PC-9 (cell line): Measurements from ENCODE around the gene CDKN2B-AS1. TPM values are rescaled to one million over a fixed set of nuclear protein-coding genes. Genes with fewer than 3 reads are reported as not detected.

Experiments
- BruUV-seq: library from RNA; stranded (reverse); fragments of 400-500 nt; replicated peaks from 2 replicates; lab custom pipeline; 2021; lab: Mats Ljungman, UMichigan
- CTCF ChIA-PET: fragments of 300-600 bp; sonication (Branson Sonifier 250); formaldehyde crosslinking; loops from one replicate; lab custom pipeline; 2022; ENCODE audit warnings: antibody characterized with exemption; lab: Charles Lee
- POLR2A ChIA-PET: fragments of 300-600 bp; sonication (Branson Sonifier 250); formaldehyde crosslinking; loops from one replicate; lab custom pipeline; 2022; ENCODE audit warnings: antibody characterized with exemption; ENCODE audit not compliant: unreplicated experiment; lab: Charles Lee
- DNase-seq, 2 experiments: peaks; one replicate each; pipeline versions ENCODE4 v3.0.0 to v3.0.0-alpha.2; 2015 to 2022; ENCODE audit warnings: mixed read lengths in 1 of 2
- H2AFZ ChIP-seq: fragments of 200-600 bp; sonication (generic); 2 replicates; pipeline ENCODE4 v1.8.1; 2017; ENCODE audit warnings: antibody characterized with exemption
- H3F3A ChIP-seq: fragments of 200-600 bp; sonication (generic); 2 replicates; pipeline ENCODE4 v1.8.1; 2017; ENCODE audit warnings: antibody characterized with exemption, mild to moderate bottlenecking, low read depth; ENCODE audit not compliant: insufficient read depth
- H3K27ac ChIP-seq: fragments of 200-600 bp; sonication (generic); 2 replicates; pipeline ENCODE4 v1.6.1; 2016; ENCODE audit warnings: mixed run types
- H3K27me3 ChIP-seq: fragments of 200-600 bp; sonication (generic); 2 replicates; pipeline ENCODE4 v1.6.1; 2016; ENCODE audit warnings: low read depth, mixed run types; ENCODE audit not compliant: insufficient read depth
- H3K36me3 ChIP-seq: fragments of 200-600 bp; sonication (generic); 2 replicates; pipeline ENCODE4 v1.6.1; 2016; ENCODE audit warnings: low read depth, mixed run types
- H3K4me1 ChIP-seq: fragments of 200-600 bp; sonication (generic); replicated peaks from 2 replicates; pipeline ENCODE4 v1.6.1; 2016; ENCODE audit warnings: mixed run types; ENCODE audit not compliant: insufficient read depth
- H3K4me2 ChIP-seq: fragments of 200-600 bp; sonication (generic); 2 replicates; pipeline ENCODE4 v1.6.1; 2017; ENCODE audit warnings: mixed run types
- H3K4me3 ChIP-seq: fragments of 200-600 bp; sonication (generic); 2 replicates; pipeline ENCODE4 v1.6.1; 2016; ENCODE audit warnings: mixed run types
- H3K79me2 ChIP-seq: fragments of 200-600 bp; sonication (generic); 2 replicates; pipeline ENCODE4 v1.6.1; 2017; ENCODE audit warnings: low read depth, mixed run types
- H3K9me2 ChIP-seq: fragments of 200-600 bp; sonication (generic); 2 replicates; pipeline ENCODE4 v1.8.1; 2017; ENCODE audit warnings: mild to moderate bottlenecking; ENCODE audit not compliant: insufficient read depth
- H3K9me3 ChIP-seq: fragments of 200-600 bp; sonication (generic); 2 replicates; pipeline ENCODE4 v1.8.1; 2016; ENCODE audit warnings: low read depth; ENCODE audit not compliant: insufficient read depth
- H4K20me1 ChIP-seq: fragments of 200-600 bp; sonication (generic); 2 replicates; pipeline ENCODE4 v1.8.1; 2017; ENCODE audit not compliant: insufficient read depth
- CTCF ChIP-seq: fragments of 200-600 bp; sonication (generic); conservative IDR thresholded peaks from 2 replicates; pipeline ENCODE4 v1.6.1; 2017; ENCODE audit warnings: mixed run types, antibody characterized with exemption, mild to moderate bottlenecking, moderate library complexity
- EZH2 ChIP-seq: fragments of 200-600 bp; sonication (generic); IDR thresholded peaks from 2 replicates; pipeline ENCODE4 v1.8.0; 2017; ENCODE audit warnings: antibody characterized with exemption, low read depth
- intact Hi-C: fragments of 100-400 bp; cut with micrococcal nuclease; formaldehyde crosslinking; loops from one replicate; pipeline ENCODE4 v1.10.0; 2022; ENCODE audit not compliant: unreplicated experiment
- total RNA-seq: library from RNA; stranded (reverse); gene quantifications from 2 replicates; pipeline ENCODE4 v1.2.3, GENCODE V29; 2021

Gene CDKN2B-AS1
- total RNA-seq, 1 experiment from 2014 or later = 11.6 TPM

DNA sequence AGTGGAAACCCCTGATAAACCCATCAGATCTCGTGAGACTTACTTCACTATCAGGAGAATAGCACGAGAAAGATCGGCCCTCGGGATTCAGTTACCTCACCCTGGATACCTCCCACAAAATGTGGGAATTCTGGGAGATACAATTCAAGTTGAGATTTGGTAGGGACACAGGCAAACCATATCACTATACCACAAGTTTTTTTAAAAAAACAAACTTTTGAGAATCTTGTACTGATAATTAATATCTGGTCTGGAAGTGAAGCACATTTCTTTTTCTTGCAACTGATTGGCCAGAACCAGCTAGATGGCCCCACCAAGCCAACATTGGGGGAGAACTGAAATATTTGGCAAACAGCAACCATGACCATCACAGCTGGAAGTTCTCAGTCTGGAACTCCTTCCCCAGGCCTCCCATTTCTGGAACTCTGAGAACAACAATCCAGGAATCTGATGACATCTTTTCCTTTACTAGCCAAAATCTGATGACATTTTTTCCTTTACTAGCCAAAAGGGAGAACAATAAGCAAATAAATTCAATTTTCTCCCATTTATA, 66.3 kb downstream of the CDKN2B-AS1 start:
- intact Hi-C loops = no loop called here
- no peaks in the 10 kb centered on the region for H3K9me2 ChIP-seq
- no peaks in the 10 kb centered on the region for H3K79me2 ChIP-seq
- H4K20me1 ChIP-seq = no peaks in the 10 kb centered on the region
- no peak overlapping the region for H3K27ac ChIP-seq
- no peak overlapping the region for H3K4me3 ChIP-seq
- no peaks in the 10 kb centered on the region for H3K36me3 ChIP-seq
- H3K9me3 ChIP-seq = no peaks in the 10 kb centered on the region
- no peaks in the 10 kb centered on the region for H3F3A ChIP-seq
- ChIA-PET POLR2A (no interaction called here), CTCF (no interaction called here)
- TF ChIP-seq CTCF (no peak), EZH2 (no peak)
- BruUV-seq = no TSS peak
- DNase-seq = no peak
- H3K4me1 ChIP-seq = no peaks in the 10 kb centered on the region
- H3K4me2 ChIP-seq = no peak overlapping the region
- H3K27me3 ChIP-seq = no peaks in the 10 kb centered on the region
- no peak overlapping the region for H2AFZ ChIP-seq

GRCh38 chr9:22064957-22065356, 70.4 kb downstream of the CDKN2B-AS1 start:
- no peaks in the 10 kb centered on the region for H4K20me1 ChIP-seq
- no peaks in the 10 kb centered on the region for H3K79me2 ChIP-seq
- H3K4me2 ChIP-seq = no peak overlapping the region
- CTCF ChIA-PET = no interaction called here
- POLR2A ChIA-PET = interaction anchor here (0.6 kb wide), 1 partner anchor 45 kb away, joined by 3 read pairs; no protein-coding TSS in a partner anchor
- no peaks in the 10 kb centered on the region for H3K27me3 ChIP-seq
- BruUV-seq = no TSS peak
- no peaks in the 10 kb centered on the region for H3F3A ChIP-seq
- no peaks in the 10 kb centered on the region for H3K4me1 ChIP-seq
- no peak overlapping the region for H2AFZ ChIP-seq
- TF ChIP-seq EZH2 (no peak), CTCF (no peak)
- H3K9me2 ChIP-seq = no peaks in the 10 kb centered on the region
- H3K27ac ChIP-seq = no peak overlapping the region
- no peak overlapping the region for H3K4me3 ChIP-seq
- intact Hi-C loops = no loop called here
- DNase-seq = no peak
- no peaks in the 10 kb centered on the region for H3K9me3 ChIP-seq
- no peaks in the 10 kb centered on the region for H3K36me3 ChIP-seq

GRCh38 chr9:22065431-22066200, 71.0 kb downstream of the CDKN2B-AS1 start:
- Histone ChIP-seq H3K79me2 (no peaks in the 10 kb centered on the region), H3K4me1 (no peaks in the 10 kb centered on the region), H3K4me3 (no peak overlapping the region), H3K4me2 (no peak overlapping the region), H4K20me1 (no peaks in the 10 kb centered on the region), H3K9me3 (no peaks in the 10 kb centered on the region), H3K27me3 (no peaks in the 10 kb centered on the region), H2AFZ (no peak overlapping the region), H3K27ac (no peak overlapping the region), H3F3A (no peaks in the 10 kb centered on the region), H3K9me2 (no peaks in the 10 kb centered on the region), H3K36me3 (no peaks in the 10 kb centered on the region)
- no TSS peak for BruUV-seq
- TF ChIP-seq EZH2 (no peak), CTCF (no peak)
- intact Hi-C loops = no loop called here
- ChIA-PET CTCF (no interaction called here), POLR2A (interaction anchor here (0.6 kb wide), 1 partner anchor 45 kb away, joined by 3 read pairs; no protein-coding TSS in a partner anchor)
- DNase-seq = no peak
